Raji (cell line): ENCODE results near the gene CCDC92B.

Experiments
- POLR2A ChIP-seq: IDR thresholded peaks from 2 replicates; pipeline ENCODE4 v1.6.1; 2011; ENCODE audit warnings: low read depth, low read length, control low read depth; ENCODE audit not compliant: insufficient read depth

Gene CCDC92B

DNA sequence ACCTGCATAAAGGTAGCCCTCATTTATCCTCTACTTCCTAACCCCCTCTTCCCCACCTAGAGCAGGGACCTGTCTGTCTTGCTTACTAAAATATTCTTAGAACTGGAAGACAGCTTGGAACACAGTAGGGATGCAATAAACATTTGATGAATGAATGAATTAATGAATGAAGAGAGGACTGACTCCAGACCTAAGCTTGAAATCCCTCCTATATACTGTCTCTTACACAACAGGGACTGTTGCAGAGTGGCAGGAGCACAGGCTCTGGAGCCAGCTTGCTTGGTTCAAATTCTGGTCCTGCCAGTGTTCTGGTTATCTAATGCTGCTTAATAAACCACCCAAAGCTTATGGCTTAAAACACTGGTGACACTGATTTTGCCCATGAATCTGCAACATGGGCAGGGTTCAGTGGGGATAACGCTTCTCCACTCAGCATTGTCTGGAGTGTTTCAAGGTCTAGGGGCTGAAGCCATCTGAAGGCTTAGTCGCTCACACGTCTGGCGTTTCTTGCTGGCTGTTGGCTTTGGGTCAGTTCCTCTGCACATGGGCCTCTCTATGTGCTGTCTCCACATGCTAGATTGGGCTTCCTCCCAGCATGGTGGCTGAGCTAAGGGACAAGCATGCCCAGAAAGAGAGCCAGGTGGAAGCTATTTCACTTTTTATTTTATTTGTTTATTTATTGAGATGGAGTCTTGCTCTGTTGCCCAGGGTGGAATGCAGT lies 34.0 kb upstream of the CCDC92B start:
- TF ChIP-seq POLR2A, result no peak

DNA sequence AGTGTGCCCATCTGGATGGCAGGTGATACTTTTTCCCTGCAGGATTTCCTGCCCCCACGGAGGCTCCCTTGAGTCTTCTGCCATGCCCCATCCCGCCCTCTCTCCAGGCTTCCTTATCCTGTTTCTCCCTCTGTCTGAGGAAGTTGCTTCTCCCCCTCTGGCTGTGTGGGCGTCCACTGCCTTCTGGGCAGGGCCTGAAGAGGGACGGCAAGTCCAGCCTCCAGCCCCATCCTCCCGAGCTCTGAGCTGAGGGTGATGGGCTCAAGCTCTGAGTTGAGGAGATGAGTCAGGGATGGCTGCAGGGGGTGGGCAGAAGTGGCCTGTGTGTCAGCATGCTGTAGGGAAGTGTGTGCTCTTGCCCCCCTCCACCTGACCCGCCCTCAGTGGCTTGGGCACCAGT lies 32.6 kb upstream of the CCDC92B start:
- TF ChIP-seq POLR2A, result no peak

DNA sequence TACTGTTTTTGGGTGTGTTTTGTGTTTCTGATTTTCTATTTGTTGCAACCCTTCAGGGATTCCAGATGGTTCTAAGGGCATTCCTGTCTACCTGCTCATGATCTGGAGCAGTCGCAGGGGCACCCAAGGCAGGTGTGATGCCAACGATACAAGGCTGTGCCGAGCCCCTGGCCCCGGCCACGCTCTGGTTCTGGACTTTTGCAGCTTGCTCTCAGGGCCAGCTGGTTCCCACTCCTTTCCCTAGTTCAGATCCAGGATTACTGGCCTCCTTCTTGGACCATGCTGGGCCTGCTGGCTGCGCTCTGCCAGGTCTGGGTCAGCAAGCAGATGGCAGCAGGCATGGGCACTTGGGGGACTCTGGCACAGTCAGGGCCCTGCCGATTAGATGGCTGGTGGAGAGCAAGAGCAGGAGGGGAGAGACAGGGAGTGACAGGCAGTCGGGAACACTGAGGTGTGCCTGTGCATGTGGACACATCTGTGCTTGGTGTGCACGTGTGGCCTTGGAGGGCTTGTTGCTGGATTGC lies 31.5 kb upstream of the CCDC92B start:
- no peak for TF ChIP-seq POLR2A

DNA sequence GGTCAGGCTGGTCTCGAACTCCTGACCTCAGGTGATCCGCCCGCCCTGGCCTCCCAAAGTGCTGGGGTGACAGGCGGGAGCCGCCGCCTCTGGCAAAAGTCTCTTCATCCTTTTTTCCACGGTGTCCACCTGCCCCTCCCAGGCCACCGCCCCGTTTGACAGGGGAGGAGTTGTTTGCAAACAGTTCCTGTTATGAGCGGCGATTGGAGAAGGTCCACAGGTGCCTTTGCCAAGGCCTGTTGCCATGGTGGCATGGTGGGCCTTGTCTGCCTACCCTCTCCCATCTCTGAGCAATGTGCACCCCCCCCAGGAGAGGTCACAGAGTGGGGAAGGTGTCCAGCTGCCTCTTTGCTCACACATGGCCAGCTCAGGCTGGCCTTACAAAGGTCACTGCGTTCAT lies 30.8 kb upstream of the CCDC92B start:
- no peak for TF ChIP-seq POLR2A

DNA sequence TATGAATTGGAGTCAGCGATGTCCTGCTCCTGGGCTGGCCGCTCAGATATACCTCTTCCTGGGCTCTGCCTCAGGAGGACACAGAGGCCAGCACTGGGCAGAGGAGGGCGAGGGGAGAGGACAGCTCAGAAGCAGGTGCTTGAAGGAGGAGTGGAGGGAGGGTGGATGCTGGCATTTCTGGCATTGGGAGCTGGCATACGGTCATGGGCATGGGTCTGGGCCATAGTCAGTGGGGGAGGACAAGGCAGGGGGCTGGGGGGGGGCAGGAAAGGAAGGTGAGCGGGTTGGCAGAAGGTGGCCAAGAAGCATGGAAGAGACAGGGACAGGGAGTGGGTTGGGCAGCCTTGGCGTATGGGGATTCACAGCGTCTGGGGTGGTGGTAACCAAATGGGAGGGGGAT lies 30.1 kb upstream of the CCDC92B start:
- no peak for TF ChIP-seq POLR2A

DNA sequence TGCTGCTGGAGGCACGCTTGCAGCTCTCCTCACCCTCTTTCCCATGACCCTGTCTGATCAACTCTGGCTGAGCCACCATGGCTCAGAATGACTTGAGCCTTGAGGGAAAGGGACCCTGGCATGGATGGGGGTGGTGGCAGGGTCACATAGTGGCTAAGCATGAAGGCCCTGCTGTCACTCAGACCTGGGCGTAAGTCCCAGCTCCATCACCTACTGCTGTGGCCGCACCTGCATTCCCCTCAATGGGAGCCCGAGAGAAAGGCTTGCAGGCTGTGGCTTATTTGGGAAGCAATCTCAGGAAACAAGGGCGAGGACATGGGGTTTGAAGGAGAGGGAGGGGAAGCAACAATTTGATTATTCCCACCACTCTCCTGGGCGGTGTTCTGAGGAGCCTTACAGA lies 29.0 kb upstream of the CCDC92B start:
- TF ChIP-seq POLR2A, result no peak

DNA sequence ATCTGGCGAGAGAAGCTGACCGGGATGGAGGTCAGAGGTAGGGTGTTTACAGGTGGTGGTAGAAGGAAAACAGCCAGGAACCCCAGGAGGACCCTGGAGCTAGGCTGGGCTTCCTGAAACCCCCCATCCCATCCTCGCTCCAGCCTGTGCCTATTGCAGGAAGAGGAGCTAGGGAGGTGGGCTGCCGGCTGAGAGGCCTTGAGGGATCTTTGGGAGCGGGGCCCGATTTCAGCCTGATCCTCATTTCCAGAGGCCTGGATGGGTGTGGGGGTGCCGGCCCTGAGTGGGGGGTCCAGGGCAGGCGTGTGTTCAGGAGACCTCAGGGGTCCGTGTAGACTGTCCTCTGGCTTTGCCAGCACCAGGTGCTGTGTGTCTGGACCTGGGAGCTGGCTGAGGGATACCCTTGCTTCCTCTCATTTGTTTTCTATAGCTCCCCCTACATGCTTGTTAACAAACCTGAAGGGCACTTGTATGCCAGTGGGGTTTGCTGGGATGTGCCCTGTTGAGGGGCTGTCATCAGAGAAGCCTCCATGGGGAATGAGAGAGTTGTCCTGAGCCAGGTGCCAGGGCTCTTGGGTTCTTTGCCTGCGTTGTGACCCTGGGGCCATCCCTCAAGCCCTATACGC lies 27.9 kb upstream of the CCDC92B start:
- TF ChIP-seq POLR2A, result no peak

DNA sequence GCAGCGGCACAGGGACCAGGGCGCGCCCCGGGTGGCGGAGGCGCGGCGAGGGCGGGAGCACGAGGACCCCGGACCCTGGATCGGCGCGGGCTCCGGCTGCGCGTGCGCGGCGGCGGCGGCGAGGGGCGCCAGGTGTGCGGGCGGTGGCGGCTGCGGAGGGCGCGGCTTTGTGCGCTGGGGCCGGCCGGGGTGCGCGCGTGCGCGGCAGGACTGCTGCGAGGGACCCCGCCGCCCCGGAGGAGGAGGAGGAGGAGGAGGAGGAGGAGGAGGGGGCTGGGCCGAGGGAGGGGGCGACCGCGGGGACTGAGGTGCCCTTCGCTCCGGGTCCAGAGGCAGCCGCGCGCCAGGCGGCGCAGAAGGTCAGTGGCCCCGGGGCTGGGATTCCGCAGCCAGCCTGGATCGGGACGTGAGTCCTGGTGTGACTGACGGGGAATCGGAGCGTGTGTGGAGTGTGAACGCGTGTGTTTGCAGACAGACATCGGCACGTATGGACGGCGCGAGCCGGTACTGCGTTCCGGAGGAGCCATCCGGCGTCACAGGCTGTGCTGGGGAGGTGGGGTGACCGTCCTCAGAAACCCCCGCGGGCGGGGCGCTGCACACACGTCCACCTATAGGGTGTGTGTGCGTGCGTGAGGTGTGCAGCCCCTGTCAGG lies 27.3 kb upstream of the CCDC92B start:
- TF ChIP-seq POLR2A, result no peak

DNA sequence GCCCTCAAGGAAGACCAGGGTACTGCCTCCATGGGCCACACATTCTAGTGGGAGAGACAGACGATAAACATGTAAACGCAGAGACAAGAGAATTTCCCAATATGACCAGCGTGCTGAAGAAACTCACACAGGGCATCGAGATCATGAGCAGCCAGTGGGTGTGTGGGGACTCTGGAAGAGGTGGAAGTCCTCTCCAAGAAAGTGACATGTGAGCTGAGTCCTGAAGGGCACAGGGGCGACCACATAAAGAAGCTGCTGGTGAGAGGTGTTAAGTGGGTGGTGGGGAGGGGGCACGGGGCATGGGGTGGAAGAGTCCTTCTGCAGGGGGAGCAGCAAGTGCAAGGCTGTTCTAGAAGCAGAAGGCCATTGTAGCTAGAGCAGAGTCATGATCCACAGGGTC lies 25.8 kb upstream of the CCDC92B start:
- TF ChIP-seq POLR2A, result no peak

DNA sequence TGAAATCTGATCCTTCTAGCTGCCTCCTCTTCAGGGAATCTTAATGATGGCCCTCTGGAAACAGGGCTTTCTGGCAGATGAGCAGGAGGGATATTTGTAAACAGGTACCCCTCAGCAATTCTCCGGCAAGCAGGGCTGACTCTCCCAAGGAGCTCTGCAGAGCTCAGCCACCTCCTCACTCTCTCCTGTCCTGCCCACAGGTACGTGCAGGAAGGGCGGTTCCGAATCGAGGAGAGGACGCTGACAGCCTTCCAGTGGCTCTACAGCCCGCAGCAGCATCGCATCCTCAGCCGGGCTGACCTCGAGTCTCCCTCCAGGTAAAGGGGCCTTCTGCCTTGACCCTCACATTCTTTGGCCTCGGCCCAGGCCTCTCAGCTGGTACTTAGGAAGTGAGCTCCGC lies 20.7 kb upstream of the CCDC92B start:
- TF ChIP-seq POLR2A, result no peak

DNA sequence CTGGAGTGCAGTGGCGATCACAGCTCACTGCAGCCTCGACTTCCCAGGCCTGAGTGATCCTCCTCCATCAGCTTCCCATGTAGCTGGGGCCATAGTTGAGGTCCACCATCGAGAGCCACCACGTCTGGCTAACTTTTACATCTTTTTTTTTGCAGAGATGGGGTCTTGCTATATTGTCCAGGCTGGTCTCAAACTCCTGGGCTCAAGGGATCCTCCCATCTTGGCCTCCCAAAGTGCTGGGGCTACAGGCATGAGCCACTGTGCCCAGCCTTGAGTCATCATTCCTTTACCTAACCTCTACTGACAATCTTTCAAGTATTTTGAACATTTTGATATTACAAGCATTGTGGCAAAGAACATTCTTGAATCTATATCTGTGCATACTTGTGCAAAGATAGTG lies 9.4 kb upstream of the CCDC92B start:
- no peak for TF ChIP-seq POLR2A

DNA sequence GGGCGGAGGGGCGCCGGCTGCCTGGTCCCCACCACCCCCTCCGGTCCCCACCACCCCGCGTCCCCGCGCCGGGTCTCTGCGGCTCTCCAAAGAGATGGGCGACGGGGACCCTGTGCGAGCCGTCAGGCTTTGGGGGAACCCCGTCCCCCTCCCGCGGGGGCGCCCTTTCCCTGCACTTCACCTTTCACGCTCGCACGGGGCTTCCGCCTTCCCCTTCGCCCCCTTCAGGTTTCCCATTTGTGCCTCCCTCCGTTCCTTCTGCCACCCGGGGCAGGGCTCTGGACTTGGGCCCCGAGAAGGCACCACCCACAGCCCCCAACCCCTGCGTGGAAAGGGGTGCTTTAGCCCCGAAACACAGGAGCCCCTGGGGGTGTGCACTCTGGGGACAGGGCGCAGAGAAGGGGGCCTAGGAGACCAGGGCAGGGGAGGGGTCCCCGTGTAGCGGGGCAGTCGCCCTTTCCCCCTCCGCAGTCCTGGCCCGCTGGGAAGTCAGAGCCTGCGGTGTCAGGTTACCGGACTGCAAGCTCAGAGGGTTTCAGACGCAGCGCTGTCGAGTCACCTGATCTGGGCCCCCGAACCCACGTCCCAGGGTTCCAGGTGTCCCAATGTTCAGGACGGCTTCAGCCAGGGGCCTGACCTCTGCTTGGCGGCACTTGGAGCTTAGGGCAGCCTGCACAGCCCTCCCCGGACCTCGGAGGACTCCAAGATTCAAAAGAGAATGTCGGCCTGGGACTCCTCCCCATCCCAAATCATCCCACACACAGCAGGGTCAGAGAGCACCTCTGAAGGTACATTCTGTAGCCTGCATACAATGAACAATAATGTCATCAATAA lies 6.7 kb upstream of the CCDC92B start:
- TF ChIP-seq POLR2A, result no peak

DNA sequence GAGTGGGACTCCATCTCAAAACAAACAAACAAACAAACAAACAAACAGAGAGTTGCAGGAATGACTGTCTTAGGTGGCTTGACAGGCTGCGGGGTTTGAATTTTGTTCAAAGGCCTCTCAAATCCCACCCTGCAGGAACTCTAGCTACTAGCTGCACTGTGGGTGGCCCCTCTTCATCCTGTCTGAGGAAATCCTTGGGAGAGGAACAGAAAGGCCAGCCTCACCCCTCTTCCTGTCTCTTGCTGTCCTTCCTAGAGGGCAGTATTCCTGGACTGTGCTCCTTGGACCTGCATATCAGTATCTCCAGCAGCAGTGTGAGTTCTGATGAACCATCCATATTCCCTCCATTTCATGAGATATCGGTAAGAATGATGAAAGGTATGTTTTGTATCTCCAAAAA lies 2.0 kb upstream of the CCDC92B start:
- TF ChIP-seq POLR2A, result no peak

DNA sequence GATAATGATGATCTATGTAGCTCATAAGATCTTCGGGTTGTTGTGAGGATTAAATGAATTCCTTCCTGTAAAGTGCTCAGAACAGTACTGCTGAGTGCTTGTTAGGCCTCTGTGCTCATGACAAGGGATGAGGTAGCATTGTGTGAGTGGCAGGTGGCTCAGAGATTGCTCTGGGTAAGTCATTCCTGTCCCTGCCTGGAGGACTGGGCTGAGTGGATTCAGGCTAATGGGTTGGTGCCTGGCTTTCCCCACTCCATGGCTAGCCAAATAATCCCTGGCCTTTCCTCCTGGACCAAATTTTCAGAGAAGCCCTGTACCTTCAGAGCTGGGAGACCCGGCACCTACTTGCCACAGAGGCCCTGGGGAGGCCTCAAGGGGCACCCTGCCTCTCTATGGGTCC lies 1.3 kb upstream of the CCDC92B start:
- no peak for TF ChIP-seq POLR2A

DNA sequence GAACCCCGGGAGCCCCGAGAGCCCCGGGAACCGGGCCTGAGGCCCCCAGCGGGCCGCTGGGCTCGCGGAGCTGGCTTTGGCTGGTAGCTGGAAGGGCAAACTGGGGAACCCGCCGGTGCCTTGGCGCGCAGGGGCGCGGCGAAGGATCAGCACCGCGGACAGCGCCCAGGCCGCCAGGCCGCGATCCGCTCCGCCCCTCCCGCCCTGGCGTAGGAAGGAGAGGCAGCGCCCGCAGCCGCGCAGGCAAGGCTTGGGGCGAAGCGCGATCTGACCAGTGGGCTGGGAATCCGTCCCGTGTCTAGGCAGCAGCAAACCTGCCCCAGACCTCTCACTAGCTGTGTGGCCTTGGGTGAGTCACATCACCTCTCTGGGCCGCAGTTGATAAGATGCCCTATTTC lies 331 bp upstream of the CCDC92B start:
- TF ChIP-seq POLR2A, result no peak
